Measurements from ENCODE around the gene TNNC2. TPM values are rescaled to one million over a fixed set of nuclear protein-coding genes. Genes with fewer than 3 reads are reported as not detected.

The TNNC2 gene
- total RNA-seq, 2 experiments from 2014 or later = not detected

DNA sequence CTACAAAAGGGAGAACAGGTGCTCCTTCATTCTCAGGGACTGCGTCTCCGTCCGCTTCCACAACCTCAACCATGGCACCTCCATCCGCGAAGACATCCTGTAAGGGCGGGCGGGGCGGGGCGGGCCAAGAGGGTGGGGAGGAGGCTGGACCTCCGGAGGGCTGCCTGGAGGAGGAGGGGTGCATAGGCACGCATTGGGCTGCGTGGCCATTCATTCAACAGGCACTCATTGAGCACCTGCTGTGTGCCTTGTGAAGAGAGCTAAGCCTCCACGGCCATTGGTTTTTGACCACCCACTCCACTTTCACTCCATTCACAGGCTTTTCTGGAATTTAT lies 30.7 kb upstream of the TNNC2 start:
- TF ChIP-seq EZH2phosphoT487 (IDR thresholded peaks at IDR 0.05; ENCODE audit: borderline replicate concordance, low read depth, low read length) = no peak
- TF ChIP-seq, protein P1, sequence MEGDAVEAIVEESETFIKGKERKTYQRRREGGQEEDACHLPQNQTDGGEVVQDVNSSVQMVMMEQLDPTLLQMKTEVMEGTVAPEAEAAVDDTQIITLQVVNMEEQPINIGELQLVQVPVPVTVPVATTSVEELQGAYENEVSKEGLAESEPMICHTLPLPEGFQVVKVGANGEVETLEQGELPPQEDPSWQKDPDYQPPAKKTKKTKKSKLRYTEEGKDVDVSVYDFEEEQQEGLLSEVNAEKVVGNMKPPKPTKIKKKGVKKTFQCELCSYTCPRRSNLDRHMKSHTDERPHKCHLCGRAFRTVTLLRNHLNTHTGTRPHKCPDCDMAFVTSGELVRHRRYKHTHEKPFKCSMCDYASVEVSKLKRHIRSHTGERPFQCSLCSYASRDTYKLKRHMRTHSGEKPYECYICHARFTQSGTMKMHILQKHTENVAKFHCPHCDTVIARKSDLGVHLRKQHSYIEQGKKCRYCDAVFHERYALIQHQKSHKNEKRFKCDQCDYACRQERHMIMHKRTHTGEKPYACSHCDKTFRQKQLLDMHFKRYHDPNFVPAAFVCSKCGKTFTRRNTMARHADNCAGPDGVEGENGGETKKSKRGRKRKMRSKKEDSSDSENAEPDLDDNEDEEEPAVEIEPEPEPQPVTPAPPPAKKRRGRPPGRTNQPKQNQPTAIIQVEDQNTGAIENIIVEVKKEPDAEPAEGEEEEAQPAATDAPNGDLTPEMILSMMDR (conservative IDR thresholded peaks at IDR 0.05; ENCODE audit: low read length) = no peak
- Histone ChIP-seq H3K4me2 (ENCODE audit: low read length) (peak overlapping the region; percentile 96), H3K79me2 (ENCODE audit: insufficient read depth, low read depth, low read length) (peaks cover 25% of the 10 kb centered on the region; the same call in 1 of the 2 replicates), H4K20me1 (ENCODE audit: insufficient read depth, low read length) (no peaks in the 10 kb centered on the region), H3K9me3 (ENCODE audit: low read length) (no peaks in the 10 kb centered on the region), H3K4me3 (ENCODE audit: low read depth, low read length, poor library complexity, severe bottlenecking) (peak overlapping the region; percentile 91), H3K36me3 (ENCODE audit: insufficient read depth, low read length) (no peaks in the 10 kb centered on the region), H3K4me1 (ENCODE audit: insufficient read depth, low read length, poor library complexity, severe bottlenecking) (peaks cover 20% of the 10 kb centered on the region), H3K9me2 (ENCODE audit: insufficient read depth, low read length) (no peaks in the 10 kb centered on the region), H3K27ac (ENCODE audit: low read depth, low read length, poor library complexity, severe bottlenecking) (peak overlapping the region; percentile 42), H2AFZ (ENCODE audit: low read length) (peak overlapping the region; percentile 92)
- POLR2A ChIA-PET = interaction anchor here (0.6 to 1.3 kb wide), 4 partner anchors 15 to 47 kb away, joined by 3 to 4 read pairs (median 4); partner anchors contain the start of gene ZSWIM1
- CTCF ChIA-PET (ENCODE audit: unreplicated experiment) = interaction anchor here (0.7 kb wide), 1 partner anchor 130 kb away, joined by 3 read pairs; no protein-coding TSS in a partner anchor
- peak; percentile 58 for DNase-seq (ENCODE audit: low spot score)
- intact Hi-C loops (cut with micrococcal nuclease; ENCODE audit: unreplicated experiment) = loop anchor here (1.0 to 2.0 kb wide), 2 partner anchors 46 to 77 kb away; partner anchors contain the start of genes PCIF1 and UBE2C
- no TSS peak for BruUV-seq (replicated peaks)

- Histone ChIP-seq H3K36me3 (ENCODE audit: insufficient read depth, low read length) (no peaks in the 10 kb centered on the region), H2AFZ (ENCODE audit: low read length) (peak within 1 kb of the TSS; percentile 92), H4K20me1 (ENCODE audit: insufficient read depth, low read length) (no peaks in the 10 kb centered on the region), H3K4me1 (ENCODE audit: insufficient read depth, low read length, poor library complexity, severe bottlenecking) (peaks cover 20% of the 10 kb centered on the region), H3K4me3 (ENCODE audit: low read depth, low read length, poor library complexity, severe bottlenecking) (peak within 1 kb of the TSS; percentile 91), H3K4me2 (ENCODE audit: low read length) (peak within 1 kb of the TSS; percentile 96), H3K79me2 (ENCODE audit: insufficient read depth, low read depth, low read length) (peaks cover 25% of the 10 kb centered on the region; the same call in 1 of the 2 replicates), H3K27ac (ENCODE audit: low read depth, low read length, poor library complexity, severe bottlenecking) (peak within 1 kb of the TSS; percentile 42), H3K9me2 (ENCODE audit: insufficient read depth, low read length) (no peaks in the 10 kb centered on the region), H3K9me3 (ENCODE audit: low read length) (no peaks in the 10 kb centered on the region)
- ChIA-PET POLR2A (interaction anchor here (0.6 to 1.8 kb wide), 9 partner anchors 13 to 48 kb away, joined by 3 to 8 read pairs (median 3); partner anchors contain the start of gene ZSWIM1), CTCF (ENCODE audit: unreplicated experiment) (interaction anchor here (0.7 kb wide), 1 partner anchor 130 kb away, joined by 3 read pairs; no protein-coding TSS in a partner anchor)
- TF ChIP-seq EZH2phosphoT487 (IDR thresholded peaks at IDR 0.05; ENCODE audit: borderline replicate concordance, low read depth, low read length) = no peak
- TF ChIP-seq, protein P1 (conservative IDR thresholded peaks at IDR 0.05; ENCODE audit: low read length) = no peak
- DNase-seq (ENCODE audit: low spot score) = peak; percentile 100
- intact Hi-C loops (cut with micrococcal nuclease; ENCODE audit: unreplicated experiment) = loop anchor here (1.0 to 2.0 kb wide), 2 partner anchors 45 to 78 kb away; partner anchors contain the start of genes PCIF1 and UBE2C
- no TSS peak for BruUV-seq (replicated peaks)
These were observed 30.2 kb upstream of the TNNC2 start, which contains the start of the genes ACOT8 and ZSWIM3 for GRCh38 chr20:45857114-45857881. ACOT8 (minus strand) TSS chr20:45857392; CDS start chr20:45857315, 77 bp downstream. ZSWIM3 (plus strand) TSS chr20:45857614; CDS start chr20:45857826, 212 bp downstream.

Measured in OCI-LY7 (cell line).